Hepatocyte (in vitro differentiated cells): ENCODE results near the gene GC. TPM values are rescaled to one million over a fixed set of nuclear protein-coding genes. Genes with fewer than 3 reads are reported as not detected.

Experiments used
- DNase-seq: peaks from one replicate; pipeline ENCODE4 v3.0.0-alpha.2; 2016; ENCODE audit warnings: low spot score
- H2AFZ ChIP-seq: fragments of 200-600 bp; sonication (generic); 2 replicates; pipeline ENCODE4 v1.6.0; 2016; ENCODE audit warnings: antibody characterized with exemption, mild to moderate bottlenecking
- H3K27ac ChIP-seq: fragments of 200-600 bp; sonication (generic); 2 replicates; pipeline ENCODE4 v1.5.1; 2016; ENCODE audit warnings: mild to moderate bottlenecking
- H3K27me3 ChIP-seq: fragments of 200-600 bp; sonication (generic); 2 replicates; pipeline ENCODE4 v1.6.1; 2016
- H3K36me3 ChIP-seq: fragments of 200-600 bp; sonication (generic); replicated peaks from 2 replicates; pipeline ENCODE4 v1.5.1; 2016; ENCODE audit warnings: low read depth; ENCODE audit not compliant: insufficient read depth
- H3K4me1 ChIP-seq: fragments of 200-600 bp; sonication (generic); 2 replicates; pipeline ENCODE4 v1.5.1; 2016; ENCODE audit warnings: mild to moderate bottlenecking, moderate library complexity; ENCODE audit not compliant: insufficient read depth
- H3K4me2 ChIP-seq: fragments of 200-600 bp; sonication (generic); 2 replicates; pipeline ENCODE4 v1.6.0; 2016
- H3K4me3 ChIP-seq: fragments of 200-600 bp; sonication (generic); 2 replicates; pipeline ENCODE4 v1.5.1; 2016; ENCODE audit warnings: mild to moderate bottlenecking
- H3K79me2 ChIP-seq: fragments of 200-600 bp; sonication (generic); 2 replicates; pipeline ENCODE4 v1.6.0; 2017; ENCODE audit warnings: mild to moderate bottlenecking
- H3K9me2 ChIP-seq: fragments of 200-600 bp; sonication (generic); replicated peaks from 2 replicates; pipeline ENCODE4 v1.6.0; 2017; ENCODE audit warnings: mild to moderate bottlenecking; ENCODE audit not compliant: insufficient read depth
- H3K9me3 ChIP-seq: fragments of 200-600 bp; sonication (generic); 2 replicates; pipeline ENCODE4 v1.5.1; 2016; ENCODE audit warnings: low read depth, mild to moderate bottlenecking
- H4K20me1 ChIP-seq: fragments of 200-600 bp; sonication (generic); 2 replicates; pipeline ENCODE4 v1.6.0; 2016; ENCODE audit warnings: mild to moderate bottlenecking; ENCODE audit not compliant: insufficient read depth, poor library complexity, severe bottlenecking
- CTCF ChIP-seq: fragments of 200-600 bp; sonication (generic); IDR thresholded peaks from 2 replicates; pipeline ENCODE4 v1.5.1; 2016; ENCODE audit warnings: antibody characterized with exemption, mild to moderate bottlenecking; ENCODE audit not compliant: poor library complexity
- EZH2 ChIP-seq: fragments of 200-600 bp; sonication (generic); IDR thresholded peaks from 2 replicates; pipeline ENCODE4 v1.6.1; 2016; ENCODE audit warnings: antibody characterized with exemption, mild to moderate bottlenecking, borderline replicate concordance
- EZH2phosphoT487 ChIP-seq: fragments of 200-600 bp; sonication (generic); IDR thresholded peaks from one replicate; pipeline ENCODE4 v1.6.1; 2018; ENCODE audit warnings: antibody characterized with exemption, mild to moderate bottlenecking, low read depth, moderate library complexity; ENCODE audit not compliant: unreplicated experiment, severe bottlenecking
- WGBS: methylation state at CpG from one replicate; pipeline ENCODE4 v1.1.6; 2016; ENCODE audit warnings: low lambda C conversion rate; ENCODE audit errors: missing lambda C conversion rate; 5-methylcytosine and 5-hydroxymethylcytosine counted together
- polyA plus RNA-seq: library from polyadenylated mRNA; unstranded; fragments of >200 nt; fragmentation: Nextera tagmentation; extraction: Ambion mirVana; gene quantifications from 2 replicates; pipeline ENCODE4 v1.2.1, GENCODE V29; 2016
- total RNA-seq: library from RNA; depleted of rRNA; stranded (reverse); fragments of >200 nt; gene quantifications from 2 replicates; pipeline ENCODE4 v1.2.3, GENCODE V29; 2014

Gene GC, protein sequence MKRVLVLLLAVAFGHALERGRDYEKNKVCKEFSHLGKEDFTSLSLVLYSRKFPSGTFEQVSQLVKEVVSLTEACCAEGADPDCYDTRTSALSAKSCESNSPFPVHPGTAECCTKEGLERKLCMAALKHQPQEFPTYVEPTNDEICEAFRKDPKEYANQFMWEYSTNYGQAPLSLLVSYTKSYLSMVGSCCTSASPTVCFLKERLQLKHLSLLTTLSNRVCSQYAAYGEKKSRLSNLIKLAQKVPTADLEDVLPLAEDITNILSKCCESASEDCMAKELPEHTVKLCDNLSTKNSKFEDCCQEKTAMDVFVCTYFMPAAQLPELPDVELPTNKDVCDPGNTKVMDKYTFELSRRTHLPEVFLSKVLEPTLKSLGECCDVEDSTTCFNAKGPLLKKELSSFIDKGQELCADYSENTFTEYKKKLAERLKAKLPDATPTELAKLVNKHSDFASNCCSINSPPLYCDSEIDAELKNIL
- total RNA-seq (1,037 and 1,211 TPM in 2 replicates), polyA plus RNA-seq (352 and 487 TPM in 2 replicates)

DNA sequence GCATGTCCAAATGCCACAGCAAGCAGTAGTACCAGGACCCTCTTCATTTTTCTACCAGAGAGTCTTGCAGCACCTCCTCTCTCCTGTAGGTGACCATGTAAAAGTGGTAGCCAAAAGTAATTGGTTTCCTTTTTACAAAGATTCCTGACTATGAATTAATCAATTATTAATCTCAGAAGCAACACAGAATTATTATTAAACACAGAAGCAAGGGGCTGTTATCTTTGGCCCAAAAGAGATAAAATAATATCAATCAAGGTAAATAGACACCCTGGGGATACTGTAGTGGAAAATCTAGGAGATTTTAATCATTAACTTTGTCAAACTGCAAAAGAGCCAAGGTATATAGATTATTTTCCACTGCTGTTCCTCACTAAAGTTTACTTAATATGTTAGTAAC lies at the start of gene GC:
TSS of gene GC (minus strand) at position 108 of the 400 bp plus-strand sequence. CDS start at position 47, 61 bp downstream.
- no peak for TF ChIP-seq EZH2phosphoT487
- peak; percentile 15 for TF ChIP-seq CTCF
- TF ChIP-seq EZH2: no peak
- Histone ChIP-seq H4K20me1 (no peaks in the 10 kb centered on the region), H3K9me2 (no peaks in the 10 kb centered on the region), H3K4me2 (peak within 1 kb of the TSS; percentile 29), H3K36me3 (no peaks in the 10 kb centered on the region), H2AFZ (no peak within 1 kb of the TSS), H3K4me3 (no peak within 1 kb of the TSS), H3K4me1 (no peaks in the 10 kb centered on the region), H3K27me3 (no peaks in the 10 kb centered on the region), H3K27ac (no peak within 1 kb of the TSS), H3K9me3 (no peaks in the 10 kb centered on the region), H3K79me2 (peaks cover 2% of the 10 kb centered on the region)
- no peak for DNase-seq

- Histone ChIP-seq H3K79me2 (no peaks in the 10 kb centered on the region), H3K36me3 (no peaks in the 10 kb centered on the region), H3K4me3 (no peak overlapping the region), H3K4me2 (no peak overlapping the region), H4K20me1 (no peaks in the 10 kb centered on the region), H2AFZ (no peak overlapping the region), H3K9me3 (no peaks in the 10 kb centered on the region), H3K27me3 (no peaks in the 10 kb centered on the region), H3K4me1 (no peaks in the 10 kb centered on the region), H3K27ac (no peak overlapping the region), H3K9me2 (no peaks in the 10 kb centered on the region)
- DNase-seq: no peak
- WGBS: 55% methylated on average over 10 of the region's 10 CpGs
- TF ChIP-seq CTCF: no peak
- TF ChIP-seq EZH2: no peak
- no peak for TF ChIP-seq EZH2phosphoT487
Measured at GRCh38 chr4:71833232-71833900, 49.5 kb upstream of the GC start.

DNA sequence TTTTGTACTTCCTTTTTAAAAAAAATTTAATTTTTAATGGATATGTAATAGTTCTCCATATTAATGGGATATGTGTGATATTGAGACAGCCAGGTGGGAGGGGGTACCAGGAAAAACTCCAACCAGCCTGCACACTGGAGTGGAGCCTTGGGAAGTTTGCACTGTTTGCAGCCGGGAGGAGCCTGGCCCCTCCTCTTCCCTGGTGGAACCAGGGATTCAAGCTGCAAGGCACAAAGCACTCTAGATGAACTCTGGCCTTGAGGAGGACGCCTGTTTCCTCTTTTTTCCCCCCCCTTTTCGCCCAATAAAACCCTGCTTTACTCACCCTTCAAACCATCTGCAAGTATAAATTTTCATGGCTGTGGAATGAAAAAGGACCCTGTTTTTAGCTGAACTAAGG lies 48.2 kb upstream of the GC start:
- 69% methylated on average over 3 of the region's 3 CpGs for WGBS
- Histone ChIP-seq H4K20me1 (no peaks in the 10 kb centered on the region), H3K4me3 (no peak overlapping the region), H3K27me3 (no peaks in the 10 kb centered on the region), H3K9me2 (no peaks in the 10 kb centered on the region), H3K9me3 (no peaks in the 10 kb centered on the region), H3K4me2 (no peak overlapping the region), H3K36me3 (no peaks in the 10 kb centered on the region), H2AFZ (no peak overlapping the region), H3K4me1 (no peaks in the 10 kb centered on the region), H3K79me2 (no peaks in the 10 kb centered on the region), H3K27ac (no peak overlapping the region)
- no peak for DNase-seq
- TF ChIP-seq EZH2phosphoT487 (no peak), EZH2 (no peak), CTCF (no peak)
